ENCODE measurements around the gene APBB1IP.
"Not testable (repeated sequence)": the region's sequence is repeated elsewhere in the genome, so short reads cannot be mapped to it uniquely, and the experiment has no call there.

APBB1IP gene, protein sequence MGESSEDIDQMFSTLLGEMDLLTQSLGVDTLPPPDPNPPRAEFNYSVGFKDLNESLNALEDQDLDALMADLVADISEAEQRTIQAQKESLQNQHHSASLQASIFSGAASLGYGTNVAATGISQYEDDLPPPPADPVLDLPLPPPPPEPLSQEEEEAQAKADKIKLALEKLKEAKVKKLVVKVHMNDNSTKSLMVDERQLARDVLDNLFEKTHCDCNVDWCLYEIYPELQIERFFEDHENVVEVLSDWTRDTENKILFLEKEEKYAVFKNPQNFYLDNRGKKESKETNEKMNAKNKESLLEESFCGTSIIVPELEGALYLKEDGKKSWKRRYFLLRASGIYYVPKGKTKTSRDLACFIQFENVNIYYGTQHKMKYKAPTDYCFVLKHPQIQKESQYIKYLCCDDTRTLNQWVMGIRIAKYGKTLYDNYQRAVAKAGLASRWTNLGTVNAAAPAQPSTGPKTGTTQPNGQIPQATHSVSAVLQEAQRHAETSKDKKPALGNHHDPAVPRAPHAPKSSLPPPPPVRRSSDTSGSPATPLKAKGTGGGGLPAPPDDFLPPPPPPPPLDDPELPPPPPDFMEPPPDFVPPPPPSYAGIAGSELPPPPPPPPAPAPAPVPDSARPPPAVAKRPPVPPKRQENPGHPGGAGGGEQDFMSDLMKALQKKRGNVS

DNA sequence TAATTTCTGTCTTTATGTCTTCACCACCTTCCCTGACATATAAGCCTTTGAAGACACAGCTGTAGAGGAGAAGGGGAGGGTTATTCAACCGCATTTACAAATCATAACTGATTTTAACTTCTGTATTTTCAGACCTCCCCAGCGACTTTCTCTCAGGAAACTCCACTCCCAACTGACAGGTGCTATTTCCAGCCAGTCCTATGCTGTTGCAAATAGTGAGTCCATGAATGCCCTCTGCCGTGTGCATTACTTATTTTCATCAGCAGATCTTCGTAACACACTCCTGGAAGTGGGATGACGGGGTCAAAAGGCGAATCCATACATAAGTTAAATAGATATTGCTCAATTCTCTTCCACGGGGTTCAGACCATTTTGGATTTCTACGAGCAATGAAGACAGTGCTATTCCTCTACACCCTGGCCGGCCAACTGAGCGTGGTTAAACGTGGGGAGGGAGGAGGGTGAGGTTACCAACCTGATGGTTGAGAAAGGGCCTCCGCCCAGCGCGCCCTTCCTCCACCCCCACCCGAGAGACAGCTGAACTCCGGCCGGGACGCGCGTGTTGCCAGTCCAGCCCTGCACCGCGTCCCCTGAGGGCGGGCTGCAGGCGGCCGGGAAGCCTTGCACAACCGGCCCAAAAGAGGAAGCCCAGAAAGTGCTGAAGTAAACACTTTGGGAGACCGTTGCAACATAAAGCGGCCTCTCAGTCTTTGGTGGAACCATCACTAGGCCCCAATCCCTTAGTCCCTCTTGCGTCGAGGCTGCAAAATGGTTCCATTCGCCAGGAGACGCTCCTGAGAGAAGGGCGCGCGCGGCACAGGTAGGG, at the start of gene APBB1IP:
TSS of gene APBB1IP (plus strand) at position 705 of the 825 bp plus-strand sequence. CDS start 53,986 bp downstream, outside the sequence.
- DNase-seq, result peak; percentile 48

DNA sequence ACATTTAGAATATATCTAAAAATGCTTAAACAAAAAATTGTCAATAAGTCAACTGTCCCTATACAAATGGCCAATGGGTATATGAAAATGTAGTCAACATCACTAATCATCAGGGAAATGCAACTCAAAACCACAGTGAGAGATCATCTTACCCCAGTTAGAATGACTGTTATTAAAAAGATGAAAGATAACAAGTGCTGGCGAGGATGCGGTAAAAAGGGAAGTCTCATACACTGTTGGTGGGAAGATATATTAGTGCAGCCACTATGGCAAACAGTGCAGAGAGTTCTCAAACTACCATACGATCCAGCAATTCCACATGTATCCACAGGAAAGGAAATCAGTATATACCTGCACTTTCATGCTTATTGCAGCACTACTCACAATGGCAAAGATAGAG, 48.6 kb upstream of the APBB1IP start:
- no peak for DNase-seq

DNA sequence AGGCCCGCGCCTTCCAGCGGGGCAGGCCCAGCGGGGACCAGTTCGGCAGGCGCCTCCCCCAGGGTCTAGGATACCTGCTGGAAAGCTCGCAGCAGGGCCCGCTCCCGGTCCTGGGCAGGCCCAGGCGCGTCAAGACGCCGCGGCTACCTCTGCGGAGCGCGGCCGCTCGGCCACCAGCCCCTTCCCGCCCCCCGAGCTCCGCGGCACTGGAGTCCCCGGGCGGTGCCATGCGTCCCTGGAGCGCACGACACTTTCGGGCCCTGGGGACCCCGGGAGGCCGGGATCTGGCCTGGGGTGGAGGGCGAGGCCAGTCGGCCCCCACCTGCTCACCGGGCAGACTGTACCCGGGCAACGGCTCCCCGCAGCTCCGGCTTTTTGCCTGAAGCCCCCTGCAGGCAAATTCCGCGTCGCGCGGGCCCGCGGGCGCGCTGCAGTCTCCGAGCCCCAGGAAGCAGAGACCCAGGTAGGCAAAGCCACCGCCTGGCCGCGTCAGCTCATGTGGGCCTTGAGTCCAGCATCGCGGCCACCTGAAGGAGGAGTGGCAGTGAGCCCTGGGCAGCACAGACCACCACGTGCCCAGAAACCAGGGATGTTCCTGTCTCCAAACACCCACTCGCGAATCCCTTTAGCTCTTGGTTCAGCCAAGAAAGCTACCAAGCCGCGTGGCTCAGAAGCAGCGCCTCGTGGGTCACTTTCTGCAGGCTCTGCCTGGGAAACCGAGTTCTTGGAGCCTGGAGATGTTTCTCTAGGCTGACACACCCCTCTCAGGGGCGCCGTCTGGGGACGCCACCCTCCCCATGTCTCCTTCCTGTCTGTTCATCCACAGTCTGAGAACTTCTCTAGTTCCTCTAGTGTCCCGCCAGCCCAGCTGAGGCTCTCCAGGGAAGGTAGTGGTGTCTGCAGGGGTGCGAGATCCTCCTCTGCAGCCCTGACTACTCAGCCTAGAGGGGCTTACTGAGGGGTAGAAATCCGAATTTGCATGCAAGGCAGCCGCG, 46.1 kb upstream of the APBB1IP start:
- no peak for DNase-seq

DNA sequence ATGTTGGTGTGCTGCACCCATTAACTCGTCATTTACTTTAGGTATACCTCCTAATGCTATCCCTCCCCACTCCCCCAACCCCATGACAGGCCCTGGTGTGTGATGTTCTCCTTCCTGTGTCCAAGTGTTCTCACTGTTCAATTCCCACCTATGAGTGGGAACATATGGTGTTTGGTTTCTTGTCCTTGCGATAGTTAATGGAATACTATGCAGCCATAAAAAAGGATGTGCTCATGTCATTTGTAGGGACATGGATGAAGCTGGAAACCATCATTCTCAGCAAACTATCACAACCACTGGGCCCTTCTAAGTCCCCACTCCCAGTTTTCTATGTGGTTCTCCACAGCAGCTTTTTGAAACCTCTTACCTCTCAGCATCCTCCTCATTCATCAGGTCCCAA, 39.8 kb upstream of the APBB1IP start:
- not testable (repeated sequence) for DNase-seq

DNA sequence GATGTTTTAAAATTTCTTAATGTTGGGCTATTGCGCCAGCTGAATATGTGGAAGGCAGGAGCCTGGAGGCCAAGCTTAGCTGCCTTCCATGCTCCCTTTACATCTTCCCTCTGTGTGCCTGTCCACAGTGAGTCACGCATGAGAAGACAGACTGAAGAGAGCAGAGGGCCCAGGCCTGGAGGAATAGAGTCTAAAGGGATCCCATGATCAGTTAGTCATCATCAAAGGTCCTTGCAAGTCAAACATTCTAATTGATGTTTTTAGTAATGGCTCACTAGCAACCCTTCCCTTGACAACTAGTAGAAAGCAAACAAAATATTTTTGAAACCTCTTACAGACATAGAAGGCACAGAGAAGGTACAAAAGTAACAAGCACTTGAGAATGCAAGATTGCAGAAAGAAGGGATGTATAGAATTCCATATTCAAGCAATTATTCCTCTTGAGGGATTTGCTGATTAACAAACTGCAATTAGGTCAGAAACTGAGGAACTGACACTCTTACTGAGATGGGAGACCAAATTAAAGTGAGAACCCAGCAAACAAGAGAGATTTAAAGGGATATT, 30.7 kb upstream of the APBB1IP start:
- no peak for DNase-seq

DNA sequence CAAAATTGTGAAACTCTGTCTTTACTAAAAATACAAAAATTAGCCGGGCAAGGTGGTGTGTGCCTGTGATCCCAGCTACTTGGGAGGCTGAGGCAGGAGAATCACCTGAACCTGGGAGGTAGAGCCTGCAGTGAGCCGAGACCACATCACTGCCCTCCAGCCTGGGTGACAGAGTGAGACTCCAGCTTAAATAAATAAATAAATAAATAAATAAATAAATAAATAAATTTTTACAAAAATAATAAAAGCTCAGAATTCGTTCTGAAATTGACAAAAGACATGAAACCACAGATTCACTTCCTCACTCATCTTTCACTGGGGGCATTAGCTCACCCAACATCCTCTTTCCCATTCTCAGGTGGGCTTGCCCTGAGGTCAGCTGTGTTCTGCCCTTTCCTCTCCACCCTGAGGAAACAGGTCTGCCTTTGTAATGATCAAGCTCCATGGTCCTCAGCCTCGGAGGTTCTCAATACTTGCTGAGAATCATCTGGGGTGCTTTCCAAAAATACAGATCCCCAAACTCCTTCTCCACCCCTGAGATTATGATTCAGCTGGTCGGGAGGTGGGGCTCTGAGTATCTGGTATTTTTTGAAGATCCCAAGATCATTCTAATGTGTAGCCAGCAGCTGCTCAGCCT, 29.2 kb upstream of the APBB1IP start:
- no peak for DNase-seq

DNA sequence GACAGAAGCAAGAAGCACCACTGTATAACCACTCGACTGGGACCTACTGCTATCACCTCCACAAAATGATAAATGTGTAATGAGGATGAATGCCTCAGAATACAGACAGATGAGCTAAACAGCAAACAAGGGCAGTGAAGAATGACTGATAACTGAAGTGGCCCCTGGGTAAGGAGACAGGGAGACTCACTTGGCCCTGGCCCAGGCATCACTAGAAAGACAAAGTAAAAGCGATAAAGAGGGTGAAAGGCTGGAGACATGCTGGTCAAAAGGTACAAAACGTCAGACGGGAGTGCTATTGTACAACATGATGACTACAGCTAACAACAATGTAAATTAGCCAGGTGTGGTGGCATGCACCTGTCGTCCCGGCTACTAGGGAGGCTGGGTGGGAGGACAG, 27.8 kb upstream of the APBB1IP start:
- DNase-seq, result no peak

DNA sequence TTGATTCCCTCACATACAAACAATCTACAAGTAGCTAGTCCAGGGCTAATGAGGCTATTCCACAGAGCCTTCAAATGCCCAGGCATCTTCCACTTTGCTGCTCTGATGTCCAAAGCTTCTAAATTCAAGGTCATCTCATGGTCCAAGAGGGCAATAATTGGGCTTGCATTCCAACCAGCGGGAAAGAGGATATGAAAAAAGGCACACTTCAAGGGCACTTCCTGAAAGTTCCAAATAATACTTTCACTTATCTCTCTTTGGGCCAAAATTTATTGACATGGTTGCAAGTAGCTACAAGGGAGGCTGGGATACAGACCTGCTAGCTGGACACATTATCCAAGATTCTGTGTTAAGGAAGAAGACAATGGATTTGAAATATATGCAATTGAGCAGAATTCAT, 25.2 kb upstream of the APBB1IP start:
- no peak for DNase-seq

DNA sequence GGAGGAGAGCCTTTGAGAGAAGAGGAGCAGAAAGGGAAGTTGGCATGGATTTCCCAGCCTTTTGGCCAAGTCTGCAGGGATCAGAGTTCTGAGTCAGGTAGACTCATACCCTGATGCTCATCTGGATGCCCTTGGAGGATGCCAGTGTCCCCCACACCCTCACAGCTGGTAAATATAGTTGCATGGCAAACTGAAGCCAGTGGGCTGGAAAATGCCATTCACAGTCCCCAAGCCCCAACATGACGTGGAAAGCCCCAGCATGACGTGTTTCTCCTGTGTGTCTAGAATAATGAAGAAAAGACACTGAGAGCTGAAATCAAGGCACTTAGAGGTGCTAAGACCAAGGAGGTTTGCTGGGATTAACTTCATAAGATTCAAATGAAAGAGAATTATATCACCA, 24.8 kb upstream of the APBB1IP start:
- DNase-seq, result no peak

DNA sequence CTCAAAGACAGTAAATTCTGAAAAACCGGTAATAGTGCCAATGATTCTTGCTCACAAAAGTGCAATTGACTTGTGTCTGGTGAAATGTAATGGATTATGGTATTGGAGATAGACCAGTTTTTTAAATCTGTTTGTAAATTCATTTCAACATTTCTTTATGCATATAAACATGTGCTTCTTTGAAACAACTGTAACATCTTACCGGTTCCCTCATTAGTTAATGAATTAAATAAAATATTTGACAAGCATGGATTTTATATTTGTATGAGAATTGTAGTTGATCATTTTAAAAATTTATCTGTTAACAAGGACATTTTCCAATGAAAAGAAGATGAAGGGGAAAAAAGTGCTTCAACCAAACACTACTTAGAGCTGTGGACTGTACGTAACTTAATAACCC, 21.0 kb upstream of the APBB1IP start:
- no peak for DNase-seq

DNA sequence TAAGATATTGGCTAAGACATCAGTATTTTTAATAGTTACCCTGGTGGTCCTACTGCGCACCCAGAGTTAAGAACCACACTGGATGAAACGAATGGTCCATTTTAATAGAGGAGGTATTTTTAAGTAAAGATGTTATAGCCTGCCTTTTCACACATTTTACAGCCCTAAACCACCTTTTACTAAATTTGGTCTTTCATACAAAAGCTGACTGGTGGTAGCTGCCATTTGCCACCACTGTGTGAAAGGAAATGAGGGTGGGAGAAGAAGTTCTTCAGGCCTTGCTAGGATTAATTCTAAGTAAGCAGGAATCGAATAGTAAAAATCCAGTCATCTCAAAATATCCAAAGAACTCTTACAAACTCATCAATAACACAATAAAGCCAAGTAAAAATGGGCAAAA, 15.2 kb upstream of the APBB1IP start:
- DNase-seq, result no peak

DNA sequence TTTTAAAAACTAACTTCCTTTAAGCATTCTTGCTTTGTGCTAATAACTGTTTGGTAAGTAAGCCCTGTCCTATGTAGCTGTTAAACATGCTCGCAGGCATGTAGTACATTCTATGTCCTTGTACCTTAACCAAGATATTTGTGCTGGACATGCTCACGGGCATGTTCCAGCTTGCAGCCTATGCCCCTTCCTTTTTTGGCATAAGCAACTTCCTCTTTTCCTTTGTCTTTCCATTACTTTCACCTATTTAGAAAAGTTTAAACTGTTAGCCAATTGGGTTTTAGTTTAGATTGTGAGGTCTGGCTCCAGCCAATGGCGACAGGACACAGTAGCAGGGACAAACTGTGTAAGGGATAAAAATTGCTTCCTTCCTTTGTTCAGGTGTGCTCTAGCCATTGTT, 14.4 kb upstream of the APBB1IP start:
- no peak for DNase-seq

DNA sequence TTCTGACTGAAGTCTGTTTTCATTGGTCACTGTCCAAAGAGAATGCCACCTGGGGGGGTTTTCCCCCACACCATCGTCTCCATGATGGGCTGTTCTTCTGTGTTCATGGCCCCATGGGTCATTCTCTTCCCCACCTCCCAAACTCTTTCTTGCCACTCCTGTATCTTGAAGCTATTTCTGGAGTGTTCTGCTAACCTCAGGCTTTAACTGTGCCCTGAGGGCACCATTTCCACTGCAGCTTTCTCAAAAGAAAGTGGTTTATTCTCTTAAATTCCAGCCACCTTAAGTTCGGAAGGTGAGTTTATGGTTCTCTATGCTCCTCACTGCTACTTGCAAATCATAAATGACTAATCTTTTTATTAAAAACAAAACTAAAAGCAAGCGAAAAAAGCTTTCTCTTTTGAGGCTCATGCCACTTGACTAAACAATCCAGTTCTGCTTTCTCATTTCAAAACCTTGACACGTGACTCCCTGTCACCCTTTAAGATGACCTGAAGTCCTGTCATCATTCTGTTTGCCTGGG, 7.4 kb upstream of the APBB1IP start:
- no peak for DNase-seq

DNA sequence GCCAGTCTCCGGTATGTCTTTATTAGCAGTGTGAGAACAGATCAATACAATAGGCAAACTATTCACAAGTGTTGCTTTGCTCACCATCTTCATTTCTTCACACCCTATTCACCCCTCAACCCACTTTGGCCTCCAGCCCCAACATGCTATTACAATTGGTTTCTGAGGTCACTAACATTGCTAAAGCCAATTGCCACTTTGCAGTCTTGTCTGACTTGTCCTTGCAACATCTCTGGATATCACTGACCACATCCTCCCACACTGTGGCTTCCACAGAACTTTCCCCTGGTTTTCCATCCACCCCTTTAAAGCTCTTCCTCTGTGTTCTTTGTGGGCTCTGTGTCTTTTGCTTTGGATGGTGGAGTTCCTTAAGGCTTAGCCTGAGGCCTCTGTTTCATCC, 5.2 kb upstream of the APBB1IP start:
- DNase-seq, result no peak

DNA sequence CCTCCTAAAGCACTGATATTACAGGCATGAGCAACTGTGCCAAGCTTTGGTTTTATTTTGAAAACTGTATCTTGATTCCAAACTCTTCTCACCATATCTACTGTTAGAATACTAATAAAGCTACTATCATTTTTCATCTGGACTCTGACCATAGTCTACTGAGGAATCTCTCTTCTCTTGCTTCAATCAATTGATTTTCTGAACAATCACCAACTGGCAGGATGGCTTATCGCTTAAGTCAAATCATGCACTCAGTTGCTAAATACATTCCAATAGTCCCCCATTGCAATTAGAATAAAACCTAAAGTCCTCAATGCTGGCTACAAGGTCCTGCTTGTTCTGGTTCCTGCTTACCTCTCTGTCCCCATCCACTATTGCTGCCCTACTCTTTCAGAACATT, 2.3 kb upstream of the APBB1IP start:
- DNase-seq, result no peak

DNA sequence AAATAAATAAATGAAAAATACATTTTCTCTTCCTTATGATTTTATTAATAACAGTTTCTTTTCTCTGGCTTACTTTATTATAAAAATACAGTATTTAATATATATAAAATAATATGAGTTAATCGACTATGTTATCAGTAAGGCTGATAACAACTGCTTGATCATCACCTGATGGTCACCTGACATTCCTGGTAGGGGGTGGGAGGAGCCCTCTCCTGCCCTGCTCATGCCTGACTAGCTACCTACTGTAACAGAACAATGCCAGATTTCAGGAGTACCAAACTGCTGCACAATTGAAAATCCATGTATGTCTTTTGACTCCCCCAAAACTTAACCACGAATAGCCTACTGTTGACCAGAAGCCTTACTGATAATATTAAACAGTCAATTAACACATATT, 1.3 kb upstream of the APBB1IP start:
- DNase-seq, result no peak

DNA sequence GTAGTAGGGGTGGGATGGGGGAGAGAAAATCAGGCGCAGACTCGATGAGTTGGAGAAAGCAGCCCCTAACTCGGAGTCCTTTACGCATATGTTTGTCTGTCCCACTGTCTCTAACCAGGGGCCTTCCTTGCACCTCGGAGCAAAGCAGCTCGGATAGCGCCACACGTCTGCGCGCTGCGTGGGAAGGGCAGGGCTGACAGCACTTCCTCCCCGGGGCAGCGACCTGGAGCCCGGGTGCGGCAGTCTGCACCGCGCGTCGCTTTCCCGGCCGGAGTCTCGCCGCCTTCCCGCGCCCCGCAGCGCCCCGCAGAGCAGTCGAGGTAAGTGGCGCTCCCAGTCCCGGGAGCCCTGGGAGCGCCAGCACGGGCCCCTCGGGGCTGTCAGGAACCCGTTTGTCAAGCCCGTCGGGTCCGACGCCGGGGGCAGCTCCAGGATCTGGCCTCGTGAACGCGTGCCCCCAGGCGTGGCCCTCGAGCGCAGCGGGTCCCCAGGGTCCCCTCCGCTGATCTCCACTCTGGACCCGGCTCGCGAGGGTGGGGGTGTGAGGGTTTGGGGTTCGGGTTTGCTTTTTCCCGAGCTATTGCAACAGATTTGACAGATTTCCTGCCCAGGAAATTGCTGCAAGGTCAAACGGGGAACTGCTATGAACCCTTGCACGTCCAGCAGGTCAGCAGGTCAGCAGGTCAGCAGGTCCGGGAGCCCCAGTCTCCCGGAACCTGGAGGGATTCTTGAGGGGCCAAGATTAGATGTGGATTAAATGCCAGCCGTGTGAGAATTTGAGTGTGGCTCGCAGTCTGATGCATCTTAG, 597 bp downstream of the APBB1IP start:
- no peak for DNase-seq

DNA sequence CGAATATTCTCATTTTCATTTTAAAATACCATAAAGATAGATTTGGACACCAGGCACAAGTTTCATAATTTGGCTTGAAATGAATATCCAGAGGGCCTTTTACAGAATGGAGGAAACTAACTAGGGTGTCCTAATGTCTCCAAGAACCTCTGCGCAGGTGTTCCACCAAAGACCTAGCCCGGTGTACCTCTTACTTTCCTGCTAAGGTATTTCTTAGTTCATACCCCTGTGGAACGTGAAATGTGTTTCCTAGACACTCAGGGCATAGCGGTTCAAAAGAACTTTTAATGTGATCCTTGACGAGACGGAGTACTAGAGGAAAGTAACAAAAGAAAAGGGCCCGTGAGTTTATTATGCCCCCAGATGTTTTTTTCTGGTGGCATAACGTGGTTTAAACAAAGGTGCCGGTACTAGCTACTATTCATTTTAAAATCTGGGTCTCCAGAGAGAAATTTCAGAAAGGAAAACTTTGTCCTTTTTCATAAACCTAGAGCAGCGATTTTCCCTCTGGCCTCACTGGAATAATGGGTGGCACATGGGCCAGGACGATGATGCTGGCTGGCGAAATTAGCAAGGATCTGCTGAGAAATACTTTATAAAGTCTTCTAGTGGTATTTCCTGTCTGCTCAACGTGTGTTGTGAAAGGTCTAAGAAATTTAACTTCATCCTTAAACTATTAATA, 1.4 kb downstream of the APBB1IP start:
- DNase-seq, result no peak

DNA sequence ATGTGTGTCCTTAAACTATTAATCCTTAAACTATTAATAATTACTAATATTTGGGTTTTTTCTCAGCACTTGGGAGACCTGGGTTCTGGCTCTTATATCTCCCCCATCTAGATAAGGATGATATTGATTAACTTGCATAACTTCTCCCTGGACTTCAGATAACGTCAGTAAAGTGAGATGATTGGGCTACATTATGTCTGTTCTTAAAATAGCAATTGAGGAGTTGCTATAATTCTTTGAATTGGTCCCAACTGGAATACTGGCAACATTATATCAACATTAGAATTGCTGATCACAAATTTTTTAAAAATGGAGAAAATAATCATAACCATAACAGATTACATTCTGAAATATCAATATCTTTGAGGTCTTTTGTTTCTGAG, 1.9 kb downstream of the APBB1IP start:
- no peak for DNase-seq
